GM13976 (cell line): Measurements from ENCODE around the gene LTO1.

Source experiments
- DNase-seq: peaks from one replicate; pipeline ENCODE4 v3.0.0; 2012; ENCODE audit warnings: low spot score
- in situ Hi-C: fragments of 300-500 bp; cut with MboI; formaldehyde crosslinking; loops from one replicate; pipeline ENCODE4 v1.12.0; 2022; ENCODE audit warnings: low sequenced_read_pairs, mixed read lengths, inconsistent platforms; ENCODE audit not compliant: unreplicated experiment
- TF ChIP-seq, protein P1 (sequence below): IDR thresholded peaks from 2 replicates; pipeline ENCODE4 v1.5.1; 2012; ENCODE audit warnings: borderline replicate concordance, mild to moderate bottlenecking; ENCODE audit not compliant: insufficient read depth; ENCODE audit errors: extremely low read depth, missing control alignments, control extremely low read depth

The LTO1 gene

GRCh38 chr11:69661413-69661715 is 13.8 kb downstream of the LTO1 start:
- TF ChIP-seq, protein P1, sequence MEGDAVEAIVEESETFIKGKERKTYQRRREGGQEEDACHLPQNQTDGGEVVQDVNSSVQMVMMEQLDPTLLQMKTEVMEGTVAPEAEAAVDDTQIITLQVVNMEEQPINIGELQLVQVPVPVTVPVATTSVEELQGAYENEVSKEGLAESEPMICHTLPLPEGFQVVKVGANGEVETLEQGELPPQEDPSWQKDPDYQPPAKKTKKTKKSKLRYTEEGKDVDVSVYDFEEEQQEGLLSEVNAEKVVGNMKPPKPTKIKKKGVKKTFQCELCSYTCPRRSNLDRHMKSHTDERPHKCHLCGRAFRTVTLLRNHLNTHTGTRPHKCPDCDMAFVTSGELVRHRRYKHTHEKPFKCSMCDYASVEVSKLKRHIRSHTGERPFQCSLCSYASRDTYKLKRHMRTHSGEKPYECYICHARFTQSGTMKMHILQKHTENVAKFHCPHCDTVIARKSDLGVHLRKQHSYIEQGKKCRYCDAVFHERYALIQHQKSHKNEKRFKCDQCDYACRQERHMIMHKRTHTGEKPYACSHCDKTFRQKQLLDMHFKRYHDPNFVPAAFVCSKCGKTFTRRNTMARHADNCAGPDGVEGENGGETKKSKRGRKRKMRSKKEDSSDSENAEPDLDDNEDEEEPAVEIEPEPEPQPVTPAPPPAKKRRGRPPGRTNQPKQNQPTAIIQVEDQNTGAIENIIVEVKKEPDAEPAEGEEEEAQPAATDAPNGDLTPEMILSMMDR = no peak
- in situ Hi-C loops = no loop called here
- no peak for DNase-seq

- DNase-seq = no peak
- in situ Hi-C loops = no loop called here
- TF ChIP-seq, protein P1 = no peak
Measured at GRCh38 chr11:69660001-69660500, 15.1 kb downstream of the LTO1 start.

DNA sequence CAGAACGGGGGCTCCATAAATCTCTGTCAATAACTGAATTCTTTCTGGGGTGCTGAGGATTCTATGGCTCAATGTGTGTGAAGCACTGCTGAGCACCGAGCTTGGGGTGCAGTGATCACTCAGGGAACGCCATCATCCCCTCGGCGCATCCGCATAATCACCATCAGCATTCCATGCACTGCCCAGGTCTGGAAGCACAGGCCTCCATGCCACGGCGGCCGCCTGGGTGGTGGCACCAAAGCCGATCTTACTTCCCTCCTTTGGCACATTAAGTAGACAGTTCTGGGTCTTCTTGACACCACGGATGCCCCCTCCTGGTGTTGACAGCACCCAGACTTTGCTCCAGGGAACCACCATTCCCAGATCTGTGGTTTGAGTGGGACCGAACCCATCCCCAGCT is 15.6 kb downstream of the LTO1 start:
- no peak for DNase-seq
- in situ Hi-C loops = no loop called here
- TF ChIP-seq, protein P1 = no peak

- no peak for DNase-seq
- in situ Hi-C loops = no loop called here
- TF ChIP-seq, protein P1 = no peak
Measured at GRCh38 chr11:69658626-69659450, 16.3 kb downstream of the LTO1 start.

GRCh38 chr11:69657911-69658625 is 17.1 kb downstream of the LTO1 start:
- TF ChIP-seq, protein P1 = no peak
- in situ Hi-C loops = no loop called here
- no peak for DNase-seq

- DNase-seq = no peak
- TF ChIP-seq, protein P1 = no peak
Measured at GRCh38 chr11:69657456-69657910, 17.7 kb downstream of the LTO1 start.

More at GRCh38 chr11:69657456-69657910, 17.7 kb downstream of the LTO1 start:
- in situ Hi-C loops = no loop called here
